H1 (cell line): Measurements from ENCODE around the gene CCL5. TPM values are rescaled to one million over a fixed set of nuclear protein-coding genes. Genes with fewer than 3 reads are reported as not detected.

Source experiments
- ATF3 ChIP-seq: IDR thresholded peaks from 2 replicates; pipeline ENCODE4 v1.6.1; 2011; ENCODE audit warnings: low read depth, mild to moderate bottlenecking, low read length; ENCODE audit not compliant: insufficient read depth
- BACH1 ChIP-seq: IDR thresholded peaks from 2 replicates; pipeline ENCODE4 v1.6.1; 2012; ENCODE audit warnings: low read length, improper control_type of control experiment
- CEBPB ChIP-seq: IDR thresholded peaks from 2 replicates; pipeline ENCODE4 v1.6.1; 2012; ENCODE audit warnings: low read depth, low read length
- E2F6 ChIP-seq: IDR thresholded peaks from 2 replicates; pipeline ENCODE4 v1.6.1; 2012; ENCODE audit warnings: inconsistent platforms
- JUN ChIP-seq: IDR thresholded peaks from 2 replicates; pipeline ENCODE4 v1.6.1; 2011; ENCODE audit warnings: low read depth, mild to moderate bottlenecking, improper control_type of control experiment, low read length
- KDM1A ChIP-seq: fragments of 200-600, 300-600 bp; sonication (generic); IDR thresholded peaks from 2 replicates; pipeline ENCODE4 v1.7.1; 2016; ENCODE audit warnings: mild to moderate bottlenecking, low read length, borderline replicate concordance
- RXRA ChIP-seq: IDR thresholded peaks from 2 replicates; pipeline ENCODE4 v1.6.1; 2011; ENCODE audit warnings: low read depth, mild to moderate bottlenecking, low read length, moderate library complexity; ENCODE audit not compliant: insufficient read depth
- SP1 ChIP-seq: IDR thresholded peaks from 2 replicates; pipeline ENCODE4 v1.6.1; 2011; ENCODE audit warnings: low read depth, low read length
- polyA plus RNA-seq, 7 experiments: library from polyadenylated mRNA; depleted of rRNA in 3 of 7; stranded (reverse) in 5 of 7; unstranded in 2 of 7; fragments of >200 nt in 5 of 7; fragments of 200-250 nt in 2 of 7; gene quantifications; 1 replicate in 5 of 7; 2 replicates in 1 of 7; 4 replicates in 1 of 7; pipeline versions ENCODE4 v1.2.1 to v1.2.3, GENCODE V29; 2011 to 2013; ENCODE audit warnings: missing spikeins in 2 of 7, mixed read lengths in 2 of 7
- total RNA-seq: library from RNA; stranded (reverse); fragmentation: NEBNext Ultra II Directional; extraction: Animal tissue kit (Norgen Biotek cat#: 25700); gene quantifications from 2 replicates; pipeline ENCODE4 v1.2.1, GENCODE V29; 2021

CCL5 gene
- total and polyA plus RNA-seq, 2 of the 8 experiments (the other 6 are each of a cell fraction or from before 2014, with no cell fraction given) = not detected

GRCh38 chr17:35875072-35875799, 4.9 kb downstream of the CCL5 start (continued):
- TF ChIP-seq KDM1A (no peak), BACH1 (no peak), RXRA (no peak), SP1 (no peak), CEBPB (no peak), ATF3 (no peak), E2F6 (no peak), JUN (no peak)
